Fibroblast of peridontal ligament (primary cell): ENCODE results near the gene PPP1R3F.
"Not testable (repeated sequence)": the region's sequence is repeated elsewhere in the genome, so short reads cannot be mapped to it uniquely, and the experiment has no call there.

Source experiments
- DNase-seq: peaks from one replicate; pipeline ENCODE4 v3.0.0-alpha.2; 2010; ENCODE audit errors: extremely low read depth

PPP1R3F gene

GRCh38 chrX:49316085-49316484 lies 46.5 kb downstream of the PPP1R3F start:
- no peak for DNase-seq

- DNase-seq: not testable (repeated sequence)
Measured at GRCh38 chrX:49321737-49322136, 52.1 kb downstream of the PPP1R3F start, which contains the start of gene GAGE12J. Gene GAGE12J (plus strand): TSS chrX:49322037. CDS start chrX:49323194, 1,157 bp downstream.

GRCh38 chrX:49322266-49322665 lies 52.7 kb downstream of the PPP1R3F start:
- DNase-seq: not testable (repeated sequence)

GRCh38 chrX:49323735-49324134 lies 54.1 kb downstream of the PPP1R3F start:
- not testable (repeated sequence) for DNase-seq

DNA sequence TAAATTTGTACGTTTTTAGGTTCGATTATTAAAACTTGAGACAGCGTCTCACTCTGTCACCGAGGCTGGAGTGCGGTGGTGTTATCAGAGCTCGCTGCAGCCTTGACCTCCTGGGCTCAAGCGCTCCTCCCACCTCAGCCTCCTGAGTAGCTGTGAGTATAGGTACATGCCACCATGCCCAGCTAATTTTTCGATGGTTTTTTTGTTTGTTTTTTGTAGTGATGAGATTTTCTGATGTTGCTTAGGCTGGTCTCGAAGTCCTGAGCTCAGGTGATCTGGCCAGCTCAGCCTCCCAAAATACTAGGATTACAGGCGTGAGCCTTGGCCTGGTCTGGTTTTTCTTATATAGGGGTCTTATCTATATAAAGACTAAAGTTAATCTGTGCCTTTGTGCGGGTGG lies 60.8 kb downstream of the PPP1R3F start:
- DNase-seq: not testable (repeated sequence)

DNA sequence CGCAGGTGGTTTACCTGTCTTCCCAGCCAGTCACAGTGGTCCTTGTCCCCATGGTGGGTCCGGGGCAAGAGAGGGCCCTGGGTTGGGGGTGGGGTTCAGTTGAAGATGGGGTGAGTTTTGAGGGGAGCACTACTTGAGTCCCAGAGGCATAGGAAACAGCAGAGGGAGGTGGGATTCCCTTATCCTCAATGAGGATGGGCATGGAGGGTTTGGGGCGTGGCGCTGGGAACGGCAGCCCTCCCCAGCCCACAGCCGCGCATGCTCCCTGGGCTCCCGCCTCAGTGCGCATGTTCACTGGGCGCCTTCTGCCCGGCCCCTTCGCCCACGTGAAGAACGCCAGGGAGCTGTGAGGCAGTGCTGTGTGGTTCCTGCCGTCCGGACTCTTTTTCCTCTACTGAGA lies 61.7 kb downstream of the PPP1R3F start, which contains the start of gene GAGE13:
GAGE13 (plus strand) TSS at position 301 of the 400 bp plus-strand sequence. CDS start 1,156 bp downstream, outside the sequence.
- not testable (repeated sequence) for DNase-seq

GRCh38 chrX:49331841-49332240 lies 62.2 kb downstream of the PPP1R3F start:
- not testable (repeated sequence) for DNase-seq
